Measurements from ENCODE around the gene CUBN. TPM values are rescaled to one million over a fixed set of nuclear protein-coding genes. Genes with fewer than 3 reads are reported as not detected.

CUBN gene
- total RNA-seq, 1 donor from 2014 or later: 1.5 TPM

- Mint-ChIP-seq H3K4me1 (ENCODE audit: low read depth) (peaks cover 8% of the 10 kb centered on the region), H3K27me3 (peaks cover 5% of the 10 kb centered on the region), H3K27ac (peak within 1 kb of the TSS; percentile 93), H3K4me3 (ENCODE audit: low read depth) (peak within 1 kb of the TSS; percentile 91), H3K36me3 (ENCODE audit: insufficient read depth) (peaks cover 1% of the 10 kb centered on the region), H3K9me3 (ENCODE audit: low read depth) (peaks cover 9% of the 10 kb centered on the region)
- TF ChIP-seq, protein P1, sequence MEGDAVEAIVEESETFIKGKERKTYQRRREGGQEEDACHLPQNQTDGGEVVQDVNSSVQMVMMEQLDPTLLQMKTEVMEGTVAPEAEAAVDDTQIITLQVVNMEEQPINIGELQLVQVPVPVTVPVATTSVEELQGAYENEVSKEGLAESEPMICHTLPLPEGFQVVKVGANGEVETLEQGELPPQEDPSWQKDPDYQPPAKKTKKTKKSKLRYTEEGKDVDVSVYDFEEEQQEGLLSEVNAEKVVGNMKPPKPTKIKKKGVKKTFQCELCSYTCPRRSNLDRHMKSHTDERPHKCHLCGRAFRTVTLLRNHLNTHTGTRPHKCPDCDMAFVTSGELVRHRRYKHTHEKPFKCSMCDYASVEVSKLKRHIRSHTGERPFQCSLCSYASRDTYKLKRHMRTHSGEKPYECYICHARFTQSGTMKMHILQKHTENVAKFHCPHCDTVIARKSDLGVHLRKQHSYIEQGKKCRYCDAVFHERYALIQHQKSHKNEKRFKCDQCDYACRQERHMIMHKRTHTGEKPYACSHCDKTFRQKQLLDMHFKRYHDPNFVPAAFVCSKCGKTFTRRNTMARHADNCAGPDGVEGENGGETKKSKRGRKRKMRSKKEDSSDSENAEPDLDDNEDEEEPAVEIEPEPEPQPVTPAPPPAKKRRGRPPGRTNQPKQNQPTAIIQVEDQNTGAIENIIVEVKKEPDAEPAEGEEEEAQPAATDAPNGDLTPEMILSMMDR (IDR thresholded peaks at IDR 0.05; ENCODE audit: unreplicated experiment): no peak
- DNase-seq (ENCODE audit: low spot score, unreplicated experiment): peak; percentile 99
Measured at GRCh38 chr10:16817125-16818019, 312.2 kb downstream of the CUBN start, which contains the start of gene RSU1. Gene RSU1 (minus strand): TSS chr10:16817424. CDS start chr10:16817081, 343 bp downstream.

- H3K9me3 Mint-ChIP-seq (ENCODE audit: low read depth): peaks cover 4% of the 10 kb centered on the region
- H3K27me3 Mint-ChIP-seq: peaks cover 5% of the 10 kb centered on the region
- H3K4me3 Mint-ChIP-seq (ENCODE audit: low read depth): peak overlapping the region; percentile 91
- H3K27ac Mint-ChIP-seq: peak overlapping the region; percentile 93
- peaks cover 8% of the 10 kb centered on the region for H3K4me1 Mint-ChIP-seq (ENCODE audit: low read depth)
- no peak for DNase-seq (ENCODE audit: low spot score, unreplicated experiment)
- TF ChIP-seq, protein P1 (IDR thresholded peaks at IDR 0.05; ENCODE audit: unreplicated experiment): no peak
- peaks cover 1% of the 10 kb centered on the region for H3K36me3 Mint-ChIP-seq (ENCODE audit: insufficient read depth)
Measured at GRCh38 chr10:16816830-16817124, 312.8 kb downstream of the CUBN start.

GRCh38 chr10:16816171-16816570 lies 313.4 kb downstream of the CUBN start:
- H3K36me3 Mint-ChIP-seq (ENCODE audit: insufficient read depth): no peaks in the 10 kb centered on the region

DNA sequence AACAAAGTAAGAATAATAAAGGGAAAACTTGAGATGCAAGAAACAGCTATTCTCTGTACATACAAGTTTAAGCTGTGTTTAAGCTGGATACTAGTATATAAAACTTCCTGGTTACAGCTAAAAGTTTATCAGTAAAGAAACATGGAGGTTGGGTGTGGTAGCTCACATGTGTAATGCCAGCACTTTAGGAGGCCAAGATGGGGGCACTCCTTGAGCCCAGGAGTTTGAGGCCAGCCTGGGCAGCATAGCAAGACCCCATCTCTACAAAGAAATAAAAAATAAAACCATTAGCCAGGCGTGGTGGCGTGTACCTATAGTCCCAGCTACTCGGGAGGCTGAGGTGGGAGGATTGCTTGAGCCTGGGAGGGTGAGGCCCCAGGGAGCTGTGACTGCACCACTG lies 315.6 kb downstream of the CUBN start:
- TF ChIP-seq, protein P1 (IDR thresholded peaks at IDR 0.05; ENCODE audit: unreplicated experiment): no peak
- H3K4me3 Mint-ChIP-seq (ENCODE audit: low read depth): no peak overlapping the region
- no peaks in the 10 kb centered on the region for H3K9me3 Mint-ChIP-seq (ENCODE audit: low read depth)
- H3K36me3 Mint-ChIP-seq (ENCODE audit: insufficient read depth): no peaks in the 10 kb centered on the region
- peaks cover 8% of the 10 kb centered on the region for H3K4me1 Mint-ChIP-seq (ENCODE audit: low read depth)
- H3K27ac Mint-ChIP-seq: no peak overlapping the region
- H3K27me3 Mint-ChIP-seq: no peaks in the 10 kb centered on the region
- DNase-seq (ENCODE audit: low spot score, unreplicated experiment): no peak

More at GRCh38 chr10:16816171-16816570, 313.4 kb downstream of the CUBN start:
- Mint-ChIP-seq H3K9me3 (ENCODE audit: low read depth) (no peaks in the 10 kb centered on the region), H3K4me1 (ENCODE audit: low read depth) (peaks cover 8% of the 10 kb centered on the region), H3K4me3 (ENCODE audit: low read depth) (peak overlapping the region; percentile 91), H3K27me3 (peaks cover 5% of the 10 kb centered on the region), H3K27ac (peak overlapping the region; percentile 29)
- no peak for DNase-seq (ENCODE audit: low spot score, unreplicated experiment)
- TF ChIP-seq, protein P1 (IDR thresholded peaks at IDR 0.05; ENCODE audit: unreplicated experiment): no peak

DNA sequence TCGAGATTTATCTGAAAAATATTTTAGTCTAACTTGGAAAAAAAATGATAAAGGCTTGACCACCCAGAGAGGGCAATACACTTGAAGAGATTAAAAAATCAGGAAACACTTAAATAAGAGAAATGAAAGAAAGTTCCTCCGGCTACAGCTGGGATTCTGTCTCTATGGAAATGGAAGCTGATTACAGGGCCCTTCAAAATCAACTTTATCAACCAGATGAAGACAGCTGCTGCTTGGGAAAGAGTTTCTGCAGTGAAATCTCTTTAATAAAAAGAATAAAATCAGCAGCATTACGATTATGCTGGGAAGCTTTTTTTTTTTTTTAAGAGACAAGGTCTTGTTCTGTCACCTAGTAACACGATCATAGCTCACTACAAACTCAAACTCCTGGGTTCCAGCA lies 316.9 kb downstream of the CUBN start:
- Mint-ChIP-seq H3K27me3 (no peaks in the 10 kb centered on the region), H3K36me3 (ENCODE audit: insufficient read depth) (no peaks in the 10 kb centered on the region), H3K4me1 (ENCODE audit: low read depth) (peaks cover 5% of the 10 kb centered on the region), H3K9me3 (ENCODE audit: low read depth) (no peaks in the 10 kb centered on the region), H3K27ac (no peak overlapping the region), H3K4me3 (ENCODE audit: low read depth) (no peak overlapping the region)
- TF ChIP-seq, protein P1 (IDR thresholded peaks at IDR 0.05; ENCODE audit: unreplicated experiment): no peak
- DNase-seq (ENCODE audit: low spot score, unreplicated experiment): no peak
